Measurements from ENCODE around the gene RNF44.

- TF ChIP-seq POLR2A (IDR thresholded peaks at IDR 0.05) (no peak), CTCF (IDR thresholded peaks at IDR 0.05) (no peak)
Measured at GRCh38 chr5:176533390-176533789, 3.8 kb downstream of the RNF44 start.

All from heart left ventricle (tissue), 13 donors.